CD4-positive, alpha-beta T cell treated with Interleukin-2 at 100 ng/mL for 4 hours (primary cell): ENCODE measurements around the gene NPM3.

ENCODE experiments used
- DNase-seq: peaks from one replicate; pipeline ENCODE4 v3.0.0-alpha.2; 2020; ENCODE audit warnings: low spot score

The NPM3 gene

GRCh38 chr10:101774589-101775272 lies 8.5 kb downstream of the NPM3 start:
- no peak for DNase-seq

DNA sequence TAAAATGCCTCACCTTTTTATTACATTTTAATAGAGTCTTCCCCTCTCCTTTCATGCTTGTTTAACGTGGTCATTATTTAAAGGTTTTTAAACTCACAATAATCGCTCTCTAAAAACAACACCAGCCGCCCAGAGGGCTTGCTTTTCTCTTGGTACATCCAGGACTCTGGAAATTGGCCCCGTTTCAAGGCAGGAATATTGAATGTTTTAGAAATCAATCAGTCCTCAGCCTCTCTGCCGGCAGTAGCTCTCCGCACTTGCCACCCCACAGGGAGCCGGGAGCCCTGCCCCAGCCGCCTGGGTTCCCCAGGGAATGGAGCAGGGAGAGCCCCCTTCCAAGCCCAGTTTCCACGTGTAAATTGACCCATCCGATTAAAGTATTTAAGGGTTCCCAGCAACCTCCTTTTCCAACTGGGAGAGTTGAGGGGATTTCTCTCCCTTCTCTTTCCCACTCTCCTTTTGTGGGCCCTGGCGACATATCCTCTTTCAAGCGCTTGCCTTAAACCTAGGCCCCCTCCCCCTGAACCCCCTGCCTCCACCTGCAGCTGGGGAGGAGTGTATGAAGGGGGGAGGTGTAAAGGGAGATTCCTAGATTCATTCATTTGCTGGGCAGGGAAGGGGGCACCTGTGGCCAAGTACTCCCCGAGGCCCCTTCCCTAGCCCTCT lies 9.2 kb downstream of the NPM3 start:
- no peak for DNase-seq

- DNase-seq: no peak
Measured at GRCh38 chr10:101772895-101773761, 10.1 kb downstream of the NPM3 start.

- DNase-seq: no peak
Measured at GRCh38 chr10:101772017-101772894, 11.0 kb downstream of the NPM3 start.

- DNase-seq: no peak
Measured at GRCh38 chr10:101771380-101771779, 11.9 kb downstream of the NPM3 start.

DNA sequence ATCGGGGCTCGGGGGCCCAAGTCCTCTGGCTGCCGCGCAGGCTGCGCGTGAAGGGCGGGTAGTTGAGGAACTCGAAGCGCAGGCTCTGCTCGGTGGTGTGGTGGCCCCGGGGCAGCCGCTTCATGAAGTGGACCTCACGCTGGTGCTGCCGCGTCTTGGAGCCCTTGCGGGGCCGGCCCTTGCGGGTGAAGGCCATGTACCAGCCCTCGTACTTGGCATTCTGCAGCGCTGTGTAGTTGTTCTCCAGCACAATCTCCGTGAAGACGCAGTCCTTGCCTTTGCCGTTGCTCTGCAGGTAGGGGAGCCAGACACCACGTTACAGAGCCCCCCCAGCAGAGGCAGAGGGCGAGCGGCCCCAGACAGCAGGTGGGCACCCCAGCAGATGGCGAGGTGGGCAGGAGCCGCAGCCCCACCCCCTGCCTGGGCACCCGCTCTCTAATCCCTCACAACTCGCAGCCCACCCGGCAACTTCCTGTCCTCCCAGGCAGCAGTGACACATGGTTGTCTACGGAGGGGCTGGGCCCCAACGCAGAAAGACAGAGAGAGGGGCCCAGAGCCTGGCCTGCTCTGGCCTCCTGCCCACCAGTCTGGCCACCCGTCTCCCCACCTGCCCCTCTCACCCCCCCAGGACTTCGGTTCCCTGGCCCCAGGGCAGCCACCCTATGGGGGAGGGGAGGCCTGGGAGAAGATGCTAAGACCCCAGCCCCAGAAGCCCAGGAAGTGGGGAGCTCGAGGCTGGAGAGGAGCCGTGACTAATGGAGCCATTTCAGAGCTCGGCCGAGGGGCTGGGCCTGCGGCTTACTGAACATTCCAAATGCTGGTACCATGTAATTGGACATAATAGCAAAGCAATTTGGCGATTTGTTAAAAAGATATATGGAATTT lies 12.7 kb downstream of the NPM3 start:
- DNase-seq: no peak

GRCh38 chr10:101769541-101770180 lies 13.6 kb downstream of the NPM3 start:
- DNase-seq: no peak

GRCh38 chr10:101768791-101769170 lies 14.5 kb downstream of the NPM3 start:
- DNase-seq: no peak

- DNase-seq: no peak
Measured at GRCh38 chr10:101767966-101768790, 15.1 kb downstream of the NPM3 start.

GRCh38 chr10:101767600-101767945 lies 15.7 kb downstream of the NPM3 start:
- DNase-seq: no peak

GRCh38 chr10:101766753-101767599 lies 16.3 kb downstream of the NPM3 start:
- no peak for DNase-seq

- DNase-seq: no peak
Measured at GRCh38 chr10:101766306-101766705, 16.9 kb downstream of the NPM3 start.

DNA sequence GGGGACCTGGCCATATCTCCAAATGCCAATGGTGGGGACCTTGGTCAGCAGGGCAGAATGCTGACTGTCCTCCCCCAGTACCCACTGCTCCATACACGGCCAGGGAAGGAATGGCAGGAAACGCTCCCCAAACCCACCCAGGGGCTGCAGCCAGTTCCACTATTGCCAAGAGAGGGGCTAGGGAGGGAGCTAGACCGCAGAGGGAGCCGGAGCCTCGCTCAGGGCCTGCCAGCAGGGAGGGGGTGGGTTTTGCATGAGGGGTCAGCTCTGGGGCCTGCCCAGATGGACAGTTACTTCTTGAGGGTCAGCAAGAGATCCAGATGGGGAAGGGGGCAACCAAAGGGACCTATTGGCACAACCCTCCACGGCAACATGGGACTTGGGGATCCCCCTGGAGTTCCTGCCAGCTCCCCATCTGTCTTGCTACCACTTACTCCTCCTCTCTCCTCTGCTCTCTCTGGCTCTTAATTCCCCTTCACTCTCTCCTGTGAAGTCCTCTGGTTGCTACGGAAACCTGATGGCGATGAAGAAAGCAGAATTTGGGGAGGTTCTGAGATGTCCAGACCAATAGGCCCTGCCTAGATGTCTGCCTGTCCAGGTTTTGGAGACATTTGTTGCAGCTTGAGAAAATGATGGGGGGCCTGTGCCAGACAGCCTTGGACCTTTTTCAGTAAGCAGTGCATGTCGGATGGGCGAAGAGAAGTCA lies 20.0 kb downstream of the NPM3 start:
- no peak for DNase-seq

DNA sequence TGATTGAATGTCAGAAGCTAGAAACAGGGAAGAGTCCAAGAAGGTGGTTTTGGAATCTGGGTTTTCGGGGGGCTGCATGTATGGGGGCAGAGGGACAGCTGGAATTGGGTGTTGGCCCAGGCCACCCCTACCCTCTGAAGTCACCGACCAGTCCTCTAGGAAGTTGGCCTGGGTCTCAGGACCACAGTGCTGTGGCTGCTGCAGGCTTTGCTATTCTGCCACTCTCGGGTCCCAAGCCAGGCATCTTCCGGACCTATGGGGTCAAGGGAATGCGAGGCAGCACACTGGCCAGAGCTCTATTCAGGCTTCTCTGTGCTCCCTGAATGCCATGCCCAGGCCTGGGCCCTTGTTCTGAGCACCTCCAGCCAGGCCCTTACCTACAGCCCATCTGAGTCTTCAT lies 20.5 kb downstream of the NPM3 start:
- DNase-seq: no peak

DNA sequence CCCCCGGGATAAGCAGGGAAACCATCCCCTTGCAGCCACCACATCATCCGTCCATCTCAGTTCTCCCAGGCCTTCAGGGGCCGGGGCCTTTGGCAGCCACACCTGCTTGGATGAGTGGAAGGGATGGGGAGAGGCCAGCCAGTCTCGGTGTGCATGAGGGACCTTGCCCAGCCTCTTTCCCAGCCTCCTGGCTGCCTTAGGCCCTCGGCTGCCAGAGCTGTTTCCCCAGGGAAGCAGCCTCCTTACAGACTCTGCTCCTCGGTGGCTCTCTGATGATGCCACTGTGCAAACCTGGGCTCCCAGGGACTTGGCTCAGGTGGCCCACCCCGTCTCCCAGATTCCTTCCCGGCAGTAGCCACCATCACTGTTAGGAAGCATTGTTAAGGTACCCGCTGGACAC lies 22.0 kb downstream of the NPM3 start:
- no peak for DNase-seq

DNA sequence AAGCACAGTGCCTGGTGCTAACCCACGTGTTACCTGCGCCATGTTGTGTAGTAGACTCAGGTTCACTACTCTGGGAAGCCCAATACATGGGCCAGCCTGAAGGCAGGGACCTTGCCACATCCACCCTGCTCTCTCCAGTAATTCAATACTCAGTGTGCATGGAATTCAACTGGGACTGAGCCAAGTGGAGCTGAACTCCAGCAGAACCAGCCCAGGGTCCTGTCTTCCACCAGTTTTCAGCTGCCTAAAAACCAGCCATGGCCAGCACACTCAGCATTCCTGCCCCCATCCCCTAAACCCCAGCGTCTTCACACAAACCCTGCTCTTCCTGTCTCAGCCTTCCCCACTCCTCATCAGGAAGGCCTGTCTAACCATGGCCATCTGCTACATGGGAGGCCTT lies 22.7 kb downstream of the NPM3 start:
- no peak for DNase-seq

GRCh38 chr10:101759309-101760247 lies 23.7 kb downstream of the NPM3 start:
- no peak for DNase-seq
